Activated naive CD4-positive, alpha-beta T cell treated with anti-CD3 and anti-CD28 coated beads for 36 hours (primary cell): ENCODE measurements around the gene PNPLA1. TPM values are rescaled to one million over a fixed set of nuclear protein-coding genes. Genes with fewer than 3 reads are reported as not detected.

Experiments used
- CTCF ChIA-PET: fragments of 350-600 bp; sonication (Branson Sonifier 250); formaldehyde crosslinking; loops from one replicate; lab custom pipeline; 2021; ENCODE audit warnings: antibody characterized with exemption; lab: Charles Lee
- DNase-seq: peaks from one replicate; pipeline ENCODE4 v3.0.0-alpha.2; 2020
- H3K27ac Mint-ChIP-seq: one replicate; pipeline ENCODE4 v1.8.0; 2021; ENCODE audit warnings: mild to moderate bottlenecking, mixed read lengths
- H3K27me3 Mint-ChIP-seq: one replicate; pipeline ENCODE4 v1.8.0; 2021; ENCODE audit warnings: low read depth, mixed read lengths
- H3K36me3 Mint-ChIP-seq: one replicate; pipeline ENCODE4 v1.8.0; 2021; ENCODE audit warnings: low read depth, mixed read lengths
- H3K4me1 Mint-ChIP-seq: one replicate; pipeline ENCODE4 v1.8.0; 2021; ENCODE audit warnings: low read depth, mixed read lengths
- H3K4me3 Mint-ChIP-seq: one replicate; pipeline ENCODE4 v1.8.0; 2021; ENCODE audit warnings: mild to moderate bottlenecking, moderate library complexity, mixed read lengths
- H3K9me3 Mint-ChIP-seq: one replicate; pipeline ENCODE4 v1.8.0; 2021; ENCODE audit warnings: mixed read lengths
- intact Hi-C: fragments of 100-400 bp; cut with micrococcal nuclease; formaldehyde crosslinking; loops from one replicate; pipeline ENCODE4 v1.15.1; 2023
- total RNA-seq, 2 experiments: library from RNA; stranded (reverse); gene quantifications; one replicate each; pipeline ENCODE4 v1.2.3, GENCODE V29; 2021

PNPLA1 gene
- total RNA-seq, 2 experiments from 2014 or later, result not detected

- intact Hi-C loops, result no loop called here
- no peak for DNase-seq
- Mint-ChIP-seq H3K4me3 (no peak overlapping the region), H3K27me3 (no peaks in the 10 kb centered on the region), H3K27ac (no peak overlapping the region), H3K4me1 (no peaks in the 10 kb centered on the region), H3K9me3 (no peaks in the 10 kb centered on the region), H3K36me3 (no peaks in the 10 kb centered on the region)
- CTCF ChIA-PET, result interaction anchor here (1.0 kb wide), 1 partner anchor 9 kb away, joined by 3 read pairs; no protein-coding TSS in a partner anchor
Observed at GRCh38 chr6:36235862-36236261, 34.0 kb upstream of the PNPLA1 start.

GRCh38 chr6:36239774-36240173 lies 30.1 kb upstream of the PNPLA1 start:
- no peak for DNase-seq
- H3K36me3 Mint-ChIP-seq, result no peaks in the 10 kb centered on the region

GRCh38 chr6:36241728-36242127 lies 28.1 kb upstream of the PNPLA1 start:
- H3K27me3 Mint-ChIP-seq, result peaks cover 3% of the 10 kb centered on the region
- H3K4me1 Mint-ChIP-seq, result peaks cover 12% of the 10 kb centered on the region
- no peak overlapping the region for H3K4me3 Mint-ChIP-seq
- CTCF ChIA-PET, result interaction anchor here (0.7 kb wide), 1 partner anchor 99 kb away, joined by 3 read pairs; no protein-coding TSS in a partner anchor
- no peak overlapping the region for H3K27ac Mint-ChIP-seq
- intact Hi-C loops, result no loop called here
- H3K36me3 Mint-ChIP-seq, result no peaks in the 10 kb centered on the region
- DNase-seq, result peak; percentile 17
- H3K9me3 Mint-ChIP-seq, result no peaks in the 10 kb centered on the region

More at GRCh38 chr6:36239774-36240173, 30.1 kb upstream of the PNPLA1 start:
- Mint-ChIP-seq H3K4me1 (peaks cover 12% of the 10 kb centered on the region), H3K4me3 (no peak overlapping the region), H3K27me3 (peaks cover 3% of the 10 kb centered on the region), H3K27ac (no peak overlapping the region), H3K9me3 (no peaks in the 10 kb centered on the region)
- intact Hi-C loops, result no loop called here
- CTCF ChIA-PET, result no interaction called here

GRCh38 chr6:36242161-36242560 lies 27.7 kb upstream of the PNPLA1 start:
- H3K4me1 Mint-ChIP-seq, result peaks cover 12% of the 10 kb centered on the region
- H3K9me3 Mint-ChIP-seq, result no peaks in the 10 kb centered on the region
- DNase-seq, result no peak
- intact Hi-C loops, result no loop called here
- H3K27me3 Mint-ChIP-seq, result peaks cover 3% of the 10 kb centered on the region
- no peak overlapping the region for H3K4me3 Mint-ChIP-seq
- no peak overlapping the region for H3K27ac Mint-ChIP-seq
- no peaks in the 10 kb centered on the region for H3K36me3 Mint-ChIP-seq
- CTCF ChIA-PET, result no interaction called here

- peaks cover 3% of the 10 kb centered on the region for H3K27me3 Mint-ChIP-seq
- CTCF ChIA-PET, result interaction anchor here (0.6 kb wide), 2 partner anchors 305 to 390 kb away, joined by 4 to 5 read pairs; no protein-coding TSS in a partner anchor
- H3K27ac Mint-ChIP-seq, result no peak overlapping the region
- H3K9me3 Mint-ChIP-seq, result no peaks in the 10 kb centered on the region
- no peaks in the 10 kb centered on the region for H3K36me3 Mint-ChIP-seq
- peaks cover 12% of the 10 kb centered on the region for H3K4me1 Mint-ChIP-seq
- no peak overlapping the region for H3K4me3 Mint-ChIP-seq
- intact Hi-C loops, result no loop called here
- no peak for DNase-seq
Observed at GRCh38 chr6:36242626-36243025, 27.2 kb upstream of the PNPLA1 start.

- Mint-ChIP-seq H3K9me3 (no peaks in the 10 kb centered on the region), H3K27ac (no peak overlapping the region), H3K27me3 (peaks cover 3% of the 10 kb centered on the region), H3K36me3 (no peaks in the 10 kb centered on the region), H3K4me3 (no peak overlapping the region), H3K4me1 (peaks cover 12% of the 10 kb centered on the region)
- CTCF ChIA-PET, result interaction anchor here (0.7 to 1.3 kb wide), 3 partner anchors 58 to 280 kb away, joined by 3 read pairs; partner anchors contain the start of gene MAPK14
- intact Hi-C loops, result no loop called here
- no peak for DNase-seq
Observed at GRCh38 chr6:36243562-36244212, 26.2 kb upstream of the PNPLA1 start.

- CTCF ChIA-PET, result interaction anchor here (0.7 to 1.5 kb wide), 6 partner anchors 8 to 245 kb away, joined by 3 to 5 read pairs (median 3); partner anchors contain the start of gene MAPK14
- H3K4me1 Mint-ChIP-seq, result peaks cover 12% of the 10 kb centered on the region
- no peaks in the 10 kb centered on the region for H3K36me3 Mint-ChIP-seq
- peaks cover 3% of the 10 kb centered on the region for H3K27me3 Mint-ChIP-seq
- H3K4me3 Mint-ChIP-seq, result no peak overlapping the region
- no peaks in the 10 kb centered on the region for H3K9me3 Mint-ChIP-seq
- intact Hi-C loops, result no loop called here
- DNase-seq, result no peak
- H3K27ac Mint-ChIP-seq, result no peak overlapping the region
Observed at GRCh38 chr6:36244641-36245280, 25.1 kb upstream of the PNPLA1 start.

- no peak overlapping the region for H3K27ac Mint-ChIP-seq
- peak; percentile 28 for DNase-seq
- CTCF ChIA-PET, result interaction anchor here (0.6 to 1.5 kb wide), 7 partner anchors 9 to 246 kb away, joined by 3 to 5 read pairs (median 3); no protein-coding TSS in a partner anchor
- no peaks in the 10 kb centered on the region for H3K9me3 Mint-ChIP-seq
- H3K4me1 Mint-ChIP-seq, result peaks cover 12% of the 10 kb centered on the region
- intact Hi-C loops, result no loop called here
- H3K27me3 Mint-ChIP-seq, result peaks cover 3% of the 10 kb centered on the region
- no peaks in the 10 kb centered on the region for H3K36me3 Mint-ChIP-seq
- H3K4me3 Mint-ChIP-seq, result no peak overlapping the region
Observed at GRCh38 chr6:36245572-36246061, 24.2 kb upstream of the PNPLA1 start.

- DNase-seq, result no peak
- peaks cover 3% of the 10 kb centered on the region for H3K27me3 Mint-ChIP-seq
- H3K36me3 Mint-ChIP-seq, result no peaks in the 10 kb centered on the region
- H3K9me3 Mint-ChIP-seq, result no peaks in the 10 kb centered on the region
- H3K4me3 Mint-ChIP-seq, result no peak overlapping the region
- CTCF ChIA-PET, result interaction anchor here (0.7 to 1.5 kb wide), 2 partner anchors 112 to 192 kb away, joined by 3 read pairs; no protein-coding TSS in a partner anchor
- H3K27ac Mint-ChIP-seq, result no peak overlapping the region
- peaks cover 7% of the 10 kb centered on the region for H3K4me1 Mint-ChIP-seq
- intact Hi-C loops, result no loop called here
Observed at GRCh38 chr6:36246506-36247268, 23.2 kb upstream of the PNPLA1 start.

GRCh38 chr6:36247693-36248092 lies 22.2 kb upstream of the PNPLA1 start:
- H3K9me3 Mint-ChIP-seq, result no peaks in the 10 kb centered on the region
- CTCF ChIA-PET, result no interaction called here
- no peaks in the 10 kb centered on the region for H3K27me3 Mint-ChIP-seq
- intact Hi-C loops, result no loop called here
- no peak overlapping the region for H3K4me3 Mint-ChIP-seq
- H3K27ac Mint-ChIP-seq, result no peak overlapping the region
- H3K36me3 Mint-ChIP-seq, result no peaks in the 10 kb centered on the region
- no peaks in the 10 kb centered on the region for H3K4me1 Mint-ChIP-seq
- no peak for DNase-seq

GRCh38 chr6:36248980-36249379 lies 20.9 kb upstream of the PNPLA1 start:
- Mint-ChIP-seq H3K9me3 (no peaks in the 10 kb centered on the region), H3K4me3 (no peak overlapping the region), H3K36me3 (no peaks in the 10 kb centered on the region), H3K4me1 (no peaks in the 10 kb centered on the region), H3K27ac (no peak overlapping the region), H3K27me3 (no peaks in the 10 kb centered on the region)
- intact Hi-C loops, result no loop called here
- CTCF ChIA-PET, result no interaction called here
- DNase-seq, result no peak

GRCh38 chr6:36249536-36249935 lies 20.3 kb upstream of the PNPLA1 start:
- Mint-ChIP-seq H3K27ac (no peak overlapping the region), H3K36me3 (no peaks in the 10 kb centered on the region), H3K9me3 (no peaks in the 10 kb centered on the region), H3K4me1 (no peaks in the 10 kb centered on the region), H3K27me3 (no peaks in the 10 kb centered on the region), H3K4me3 (no peak overlapping the region)
- intact Hi-C loops, result no loop called here
- CTCF ChIA-PET, result no interaction called here
- no peak for DNase-seq
